ENCODE data around the gene CYP46A1.
"Not testable (repeated sequence)": the region's sequence is repeated elsewhere in the genome, so short reads cannot be mapped to it uniquely, and the experiment has no call there.

The CYP46A1 gene

GRCh38 chr14:99754141-99755067 lies 70.3 kb downstream of the CYP46A1 start:
- DNase-seq (ENCODE audit: low read depth in 1 of 2, low spot score in 1 of 2) = no peak

GRCh38 chr14:99755068-99755405 lies 70.9 kb downstream of the CYP46A1 start:
- no peak for DNase-seq (ENCODE audit: low read depth in 1 of 2, low spot score in 1 of 2)

GRCh38 chr14:99755629-99756603 lies 71.8 kb downstream of the CYP46A1 start:
- no peak for DNase-seq (ENCODE audit: low read depth in 1 of 2, low spot score in 1 of 2)

DNA sequence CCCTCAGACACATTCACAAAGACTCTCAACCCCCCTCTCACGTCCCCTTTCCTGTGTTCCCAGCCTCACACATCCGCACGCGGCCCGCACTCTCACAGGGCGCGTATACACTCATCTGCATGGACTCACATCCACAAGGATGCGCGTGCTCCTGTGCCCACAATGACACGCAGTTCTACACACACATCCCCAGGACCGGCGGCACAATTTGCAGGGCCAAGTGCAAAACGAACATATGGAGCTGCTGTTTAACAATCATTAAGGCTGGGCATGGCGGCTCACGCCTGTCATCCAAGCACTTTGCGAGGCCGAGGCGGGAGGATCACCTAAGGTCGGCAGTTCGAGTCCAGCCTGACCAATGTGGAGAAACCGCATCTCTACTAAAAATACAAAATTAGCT lies 72.7 kb downstream of the CYP46A1 start:
- DNase-seq (ENCODE audit: low read depth in 1 of 2, low spot score in 1 of 2) = no peak

DNA sequence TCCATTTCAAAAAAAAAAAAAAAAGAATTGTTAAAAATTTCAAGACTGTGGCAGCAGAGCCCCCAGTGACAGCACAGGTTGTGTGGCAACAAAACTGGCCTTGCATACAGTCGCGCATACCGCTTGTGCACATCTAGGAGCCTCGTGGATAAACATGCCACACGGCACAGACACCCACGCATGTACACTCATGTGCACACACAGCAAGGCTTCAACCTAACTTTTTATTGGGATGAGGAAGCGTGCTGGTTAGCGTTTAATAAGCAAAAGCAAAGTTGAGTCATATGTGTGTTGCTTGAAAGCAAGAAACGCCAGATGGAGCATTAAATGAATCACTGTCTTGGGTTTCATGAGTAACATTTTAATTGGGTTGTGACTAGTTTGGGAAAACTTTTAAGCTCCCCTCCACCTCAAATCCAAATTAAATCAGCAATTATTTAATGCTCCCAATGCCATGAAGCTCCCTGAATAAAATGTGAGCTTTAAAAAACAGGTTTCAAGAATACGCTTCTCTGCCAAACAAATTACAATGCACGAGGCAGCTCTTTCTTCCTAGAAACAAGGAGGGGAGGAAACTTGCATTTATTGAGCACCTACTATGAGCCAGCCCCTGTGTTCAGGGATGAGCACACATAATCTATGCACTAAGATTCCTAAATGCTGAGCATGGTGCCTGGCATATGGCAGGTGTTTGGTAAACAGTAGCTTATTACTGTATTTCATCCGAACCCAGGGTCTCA lies 73.4 kb downstream of the CYP46A1 start:
- DNase-seq (ENCODE audit: low read depth in 1 of 2, low spot score in 1 of 2) = no peak

GRCh38 chr14:99758121-99758821 lies 74.2 kb downstream of the CYP46A1 start:
- no peak for DNase-seq (ENCODE audit: low read depth in 1 of 2, low spot score in 1 of 2)

GRCh38 chr14:99758872-99759545 lies 74.9 kb downstream of the CYP46A1 start:
- no peak for DNase-seq (ENCODE audit: low read depth in 1 of 2, low spot score in 1 of 2)

DNA sequence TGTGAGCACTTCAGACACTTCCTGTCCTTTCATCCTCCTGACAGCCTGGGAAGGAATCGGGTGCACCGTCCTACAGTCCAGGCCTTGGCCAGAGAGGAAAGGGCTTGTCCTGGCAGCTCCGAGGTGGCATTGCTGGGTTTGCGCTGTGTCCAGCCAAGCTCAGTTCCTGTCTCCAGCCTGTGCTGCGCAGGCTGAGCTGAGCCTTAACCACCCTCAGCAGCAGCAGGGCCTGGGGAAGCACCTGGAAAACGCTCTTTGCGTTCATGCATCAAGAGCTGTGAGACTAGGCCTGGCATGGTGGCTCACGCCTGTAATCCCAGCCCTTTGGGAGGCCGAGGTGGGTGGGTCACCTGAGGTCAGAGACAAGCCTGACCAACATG lies 75.4 kb downstream of the CYP46A1 start:
- DNase-seq (ENCODE audit: low read depth in 1 of 2, low spot score in 1 of 2) = no peak

- no peak for DNase-seq (ENCODE audit: low read depth in 1 of 2, low spot score in 1 of 2)
Measured at GRCh38 chr14:99760817-99761216, 76.7 kb downstream of the CYP46A1 start.

- not testable (repeated sequence) for DNase-seq (ENCODE audit: low read depth in 1 of 2, low spot score in 1 of 2)
Measured at GRCh38 chr14:99762911-99763310, 78.8 kb downstream of the CYP46A1 start.

- DNase-seq (ENCODE audit: low read depth in 1 of 2, low spot score in 1 of 2) = no peak
Measured at GRCh38 chr14:99763527-99764221, 79.6 kb downstream of the CYP46A1 start.

- no peak for DNase-seq (ENCODE audit: low read depth in 1 of 2, low spot score in 1 of 2)
Measured at GRCh38 chr14:99764222-99764706, 80.2 kb downstream of the CYP46A1 start.

DNA sequence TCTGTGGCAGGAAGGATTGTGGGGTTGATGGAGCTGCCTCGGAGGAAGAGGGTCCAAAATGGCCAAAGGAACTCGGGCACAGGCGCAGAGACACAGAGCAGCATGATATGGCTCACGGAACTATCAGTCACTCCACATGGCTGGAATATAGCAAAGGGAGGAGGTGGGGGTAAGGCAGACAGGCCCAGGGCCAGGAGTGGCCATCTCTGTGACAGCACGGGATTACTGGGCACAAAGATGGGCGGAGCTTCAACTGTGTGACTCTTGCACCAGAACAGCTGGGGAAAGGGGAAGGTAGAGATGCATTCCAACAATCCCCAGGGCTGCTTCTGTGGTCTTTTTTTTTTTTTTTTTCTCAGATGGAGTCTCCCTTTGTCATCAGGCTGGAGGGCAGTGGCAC lies 84.3 kb downstream of the CYP46A1 start:
- DNase-seq (ENCODE audit: low read depth in 1 of 2, low spot score in 1 of 2) = no peak

- no peak for DNase-seq (ENCODE audit: low read depth in 1 of 2, low spot score in 1 of 2)
Measured at GRCh38 chr14:99769123-99769522, 85.0 kb downstream of the CYP46A1 start.

DNA sequence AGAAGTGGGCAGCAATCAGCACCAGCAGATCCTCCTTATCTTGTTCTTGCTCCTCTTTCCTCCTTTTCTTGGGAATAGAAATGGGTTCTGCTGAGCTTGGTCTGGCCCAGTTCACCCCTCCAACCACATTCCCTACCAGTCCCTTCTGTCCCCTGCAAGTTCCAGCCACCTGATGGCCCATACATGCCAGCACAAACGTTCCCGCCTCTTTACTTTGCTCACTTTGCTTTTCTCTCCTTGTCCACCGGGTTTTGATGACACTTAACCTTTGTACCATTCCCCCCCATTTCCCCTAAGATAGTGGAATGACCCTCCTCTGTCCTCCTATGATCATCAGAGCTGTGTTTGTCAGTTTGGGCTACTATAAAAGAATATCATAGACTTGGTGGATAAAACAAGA lies 85.7 kb downstream of the CYP46A1 start:
- DNase-seq (ENCODE audit: low read depth in 1 of 2, low spot score in 1 of 2) = no peak

DNA sequence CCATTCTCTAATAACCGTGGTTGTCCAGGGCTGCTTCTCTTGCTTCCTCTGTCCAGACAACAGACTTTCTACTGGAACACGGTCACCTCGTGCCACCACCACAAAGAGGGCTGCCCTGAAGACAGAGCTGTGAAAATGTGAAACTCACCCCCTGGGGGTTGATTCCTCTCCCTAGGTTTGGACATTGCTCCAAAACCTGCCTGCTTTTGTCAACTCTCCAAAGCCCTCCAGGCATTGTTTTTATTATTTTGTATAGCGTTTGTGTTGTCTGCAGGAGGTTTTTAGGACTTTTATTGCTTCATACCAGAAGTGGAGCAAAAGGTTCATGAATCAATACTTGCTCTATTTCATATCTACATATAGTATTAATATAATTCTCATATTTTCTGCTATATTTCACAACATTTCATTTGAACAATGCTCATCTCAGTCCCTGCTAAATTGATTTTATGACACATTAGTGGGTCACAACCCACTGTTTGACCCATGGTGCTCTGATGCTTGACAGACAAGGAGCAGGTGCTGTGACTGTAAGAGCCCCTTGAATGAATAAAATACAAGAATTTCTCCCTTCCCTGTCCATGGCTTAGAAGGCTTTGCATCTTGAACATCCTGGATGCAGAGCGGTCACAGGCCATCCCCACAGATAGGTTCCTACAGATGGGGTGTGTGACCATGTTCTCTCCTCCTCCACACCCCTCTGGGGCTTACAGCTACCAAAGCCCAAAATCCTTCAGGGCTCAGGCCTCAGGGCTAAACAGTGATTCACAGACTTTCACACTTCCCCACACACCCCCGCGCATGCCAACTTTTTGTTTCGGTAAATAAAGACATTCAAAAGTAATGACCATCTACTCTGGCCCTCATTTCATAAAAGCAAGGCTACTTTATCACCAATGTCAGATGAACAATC lies 88.5 kb downstream of the CYP46A1 start:
- no peak for DNase-seq (ENCODE audit: low read depth in 1 of 2, low spot score in 1 of 2)

- no peak for DNase-seq (ENCODE audit: low read depth in 1 of 2, low spot score in 1 of 2)
Measured at GRCh38 chr14:99773521-99774497, 89.7 kb downstream of the CYP46A1 start.
